NCI-H1930 (cell line): ENCODE measurements around the gene RBL1.
"Not testable (repeated sequence)": the region's sequence is repeated elsewhere in the genome, so short reads cannot be mapped to it uniquely, and the experiment has no call there.

Source experiments
- DNase-seq, 2 experiments: peaks; one replicate each; lab custom pipeline; 2025; lab: John Stamatoyannopoulos, UW

Gene RBL1

DNA sequence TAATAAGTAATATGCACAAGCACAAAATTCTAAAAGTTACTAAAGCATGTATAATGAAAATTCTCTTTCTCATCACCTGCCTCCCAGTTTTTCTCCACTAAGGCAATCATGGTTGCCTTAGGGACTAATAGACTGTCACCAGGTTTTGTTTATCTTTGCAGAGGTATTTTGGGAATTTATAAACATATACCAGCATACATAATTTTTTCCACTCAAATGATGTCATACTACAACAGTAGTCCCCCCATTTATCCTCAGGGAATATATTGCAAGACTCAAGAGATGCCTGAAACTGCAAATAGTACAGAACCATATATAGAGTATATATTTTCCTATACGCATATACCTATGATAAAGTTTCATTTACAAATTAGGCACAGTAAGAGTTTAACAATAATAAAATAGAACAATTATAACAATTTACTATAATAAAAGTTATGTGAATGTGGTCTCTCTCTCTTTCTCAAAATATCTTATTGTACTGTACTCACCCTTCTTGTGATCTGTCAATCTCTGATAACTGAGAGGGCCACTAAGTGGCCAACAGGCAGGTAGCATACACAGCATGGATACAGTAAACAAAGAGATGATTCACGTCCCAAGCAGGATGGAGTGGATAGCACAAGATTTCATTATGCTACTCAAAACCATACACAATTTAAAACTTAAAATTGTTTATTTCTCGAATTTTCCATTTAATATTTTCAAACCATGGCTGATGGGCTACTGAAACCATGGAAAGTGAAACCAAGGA, 19.7 kb downstream of the RBL1 start:
- DNase-seq, result no peak

DNA sequence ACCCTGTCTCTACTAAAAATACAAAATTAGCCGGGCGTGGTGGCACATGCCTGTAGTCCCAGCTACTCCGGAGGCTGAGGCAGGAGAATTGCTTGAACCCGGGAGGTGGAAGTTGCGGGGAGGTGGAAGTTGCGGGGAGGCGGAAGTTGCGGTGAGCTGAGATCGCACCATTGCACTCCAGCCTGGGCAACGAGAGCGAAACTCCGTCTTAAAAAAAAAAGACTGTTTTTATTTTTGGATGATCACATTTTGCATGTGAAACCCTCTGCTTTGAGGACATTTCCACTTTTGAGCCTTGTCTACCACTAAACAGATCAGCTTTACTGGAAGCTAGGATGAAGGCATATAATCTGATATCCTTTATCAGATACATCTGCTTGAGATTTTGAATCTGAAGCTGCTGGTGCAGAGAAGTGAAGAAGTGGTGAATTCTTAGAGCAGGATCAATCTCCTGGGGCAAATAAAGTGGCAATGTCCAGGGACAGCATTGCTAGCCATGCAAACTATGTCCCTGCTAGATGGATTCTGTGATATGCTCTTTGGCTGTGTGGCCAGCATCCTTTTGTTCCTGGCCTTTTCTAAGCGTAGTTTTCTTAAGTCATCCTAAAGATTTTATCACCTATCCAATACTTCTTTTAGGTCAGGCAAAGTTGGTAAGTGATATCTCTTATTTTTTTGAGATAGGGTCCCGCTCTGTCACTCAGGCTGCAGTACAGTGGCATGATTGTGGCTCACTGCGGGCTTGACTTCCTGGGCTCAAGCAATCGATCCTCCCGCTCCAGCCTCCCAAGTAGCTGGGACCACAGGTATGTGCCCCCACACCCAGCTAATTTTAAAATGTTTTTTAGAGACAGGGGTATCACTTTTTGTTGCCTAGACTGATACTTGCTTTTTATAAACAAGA, 23.3 kb downstream of the RBL1 start:
- DNase-seq, result no peak

DNA sequence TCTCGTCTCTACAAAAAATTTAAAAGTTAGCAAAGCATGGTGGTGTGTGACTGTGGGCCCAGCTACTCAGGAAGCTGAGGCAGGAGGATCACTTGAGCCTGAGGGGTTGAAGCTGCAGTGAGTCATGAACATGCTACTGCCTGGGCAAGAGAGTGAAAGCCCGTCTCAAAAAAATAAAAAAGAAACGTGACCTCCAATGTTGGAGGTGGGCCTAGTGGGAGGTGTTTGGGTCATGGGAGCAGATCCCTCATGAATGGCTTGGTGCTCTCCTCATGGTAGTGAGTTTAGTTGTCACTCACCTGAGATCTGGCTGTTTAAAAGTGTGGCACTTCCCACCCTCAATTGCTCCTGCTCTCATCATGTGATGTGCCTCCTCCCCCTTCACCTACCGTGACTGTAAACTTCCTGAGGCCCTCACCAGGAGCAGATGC, 24.3 kb downstream of the RBL1 start:
- no peak for DNase-seq

DNA sequence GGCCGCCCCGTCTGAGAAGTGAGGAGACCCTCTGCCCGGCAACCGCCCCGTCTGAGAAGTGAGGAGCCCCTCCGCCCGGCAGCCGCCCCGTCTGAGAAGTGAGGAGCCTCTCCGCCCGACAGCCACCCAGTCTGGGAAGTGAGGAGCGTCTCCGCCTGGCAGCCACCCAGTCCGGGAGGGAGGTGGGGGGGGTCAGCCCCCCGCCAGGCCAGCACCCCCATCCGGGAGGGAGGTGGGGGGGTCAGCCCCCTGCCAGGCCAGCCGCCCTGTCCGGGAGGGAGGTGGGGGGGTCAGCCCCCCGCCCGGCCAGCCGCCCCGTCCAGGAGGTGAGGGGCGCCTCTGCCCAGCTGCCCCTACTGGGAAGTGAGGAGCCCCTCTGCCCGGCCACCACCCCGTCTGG, 26.2 kb downstream of the RBL1 start:
- DNase-seq, result not testable (repeated sequence)

DNA sequence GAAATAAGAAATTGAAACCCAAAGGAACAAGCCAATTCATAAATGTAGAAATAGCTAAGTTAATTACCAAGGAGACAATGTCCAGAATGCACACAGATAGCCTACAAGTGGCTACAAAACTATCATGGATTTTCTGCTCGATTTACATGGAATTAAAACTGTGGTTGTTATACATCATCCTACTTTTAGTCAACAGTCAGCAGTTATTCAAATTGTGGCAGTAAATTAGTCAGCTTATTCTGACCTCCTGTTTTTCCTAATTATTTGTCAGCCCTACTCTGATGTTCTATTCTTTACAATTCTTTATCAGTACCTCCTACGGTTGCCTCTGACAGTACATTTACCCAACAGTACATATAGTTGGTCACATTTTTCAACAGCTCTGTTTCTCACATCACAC, 29.6 kb downstream of the RBL1 start:
- DNase-seq, result no peak

DNA sequence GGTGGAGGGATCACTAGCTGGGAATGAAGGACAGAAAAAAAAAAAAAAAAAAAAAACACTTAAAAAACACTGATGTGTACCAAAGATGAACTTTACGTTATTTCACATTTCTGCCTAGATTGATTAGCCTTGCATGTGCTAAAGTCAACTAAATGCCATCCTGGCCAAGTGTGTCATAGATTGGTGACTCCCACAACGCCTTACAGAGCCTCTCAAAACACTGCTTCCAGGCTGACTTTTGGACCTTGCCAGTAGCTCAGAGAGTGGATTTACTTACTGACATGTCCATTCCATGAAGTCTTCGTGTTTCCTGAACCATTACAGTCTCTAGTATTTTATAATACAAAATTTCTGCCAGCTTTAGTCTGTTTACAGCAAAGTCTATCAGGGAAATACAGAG, 40.5 kb downstream of the RBL1 start:
- DNase-seq, result no peak

DNA sequence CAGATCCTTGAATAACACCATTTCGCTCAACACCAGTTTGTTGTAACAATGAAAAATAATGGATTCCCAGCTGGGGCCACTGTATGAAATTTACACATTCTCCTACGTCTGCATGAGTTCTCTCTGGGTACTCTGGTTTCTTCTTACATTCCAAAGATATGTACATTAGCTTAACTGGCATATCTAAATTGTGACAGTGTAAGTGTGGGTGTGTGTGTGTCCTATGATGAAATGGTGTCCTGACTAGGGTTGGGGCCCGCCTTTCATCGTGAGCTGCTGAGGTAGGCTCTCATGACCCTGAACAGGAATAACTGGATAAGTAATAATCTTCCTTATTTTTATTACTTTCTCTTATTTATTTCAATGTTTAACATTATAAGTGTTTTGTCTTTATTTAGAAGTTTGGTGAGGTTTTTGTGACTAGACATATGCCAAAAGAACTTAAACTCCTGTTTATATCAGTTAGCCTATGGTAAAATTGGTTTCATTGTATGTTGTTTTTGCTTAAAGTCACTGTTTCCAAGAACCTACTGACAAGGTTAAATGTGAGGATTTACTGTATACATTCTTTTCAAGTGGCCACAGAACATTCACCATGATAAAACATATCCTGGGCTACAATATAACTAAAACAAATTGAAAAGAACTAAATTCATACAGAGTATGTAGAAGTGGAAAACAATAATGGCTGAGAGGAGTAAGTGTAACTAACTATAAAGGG, 42.4 kb downstream of the RBL1 start:
- DNase-seq, result no peak

DNA sequence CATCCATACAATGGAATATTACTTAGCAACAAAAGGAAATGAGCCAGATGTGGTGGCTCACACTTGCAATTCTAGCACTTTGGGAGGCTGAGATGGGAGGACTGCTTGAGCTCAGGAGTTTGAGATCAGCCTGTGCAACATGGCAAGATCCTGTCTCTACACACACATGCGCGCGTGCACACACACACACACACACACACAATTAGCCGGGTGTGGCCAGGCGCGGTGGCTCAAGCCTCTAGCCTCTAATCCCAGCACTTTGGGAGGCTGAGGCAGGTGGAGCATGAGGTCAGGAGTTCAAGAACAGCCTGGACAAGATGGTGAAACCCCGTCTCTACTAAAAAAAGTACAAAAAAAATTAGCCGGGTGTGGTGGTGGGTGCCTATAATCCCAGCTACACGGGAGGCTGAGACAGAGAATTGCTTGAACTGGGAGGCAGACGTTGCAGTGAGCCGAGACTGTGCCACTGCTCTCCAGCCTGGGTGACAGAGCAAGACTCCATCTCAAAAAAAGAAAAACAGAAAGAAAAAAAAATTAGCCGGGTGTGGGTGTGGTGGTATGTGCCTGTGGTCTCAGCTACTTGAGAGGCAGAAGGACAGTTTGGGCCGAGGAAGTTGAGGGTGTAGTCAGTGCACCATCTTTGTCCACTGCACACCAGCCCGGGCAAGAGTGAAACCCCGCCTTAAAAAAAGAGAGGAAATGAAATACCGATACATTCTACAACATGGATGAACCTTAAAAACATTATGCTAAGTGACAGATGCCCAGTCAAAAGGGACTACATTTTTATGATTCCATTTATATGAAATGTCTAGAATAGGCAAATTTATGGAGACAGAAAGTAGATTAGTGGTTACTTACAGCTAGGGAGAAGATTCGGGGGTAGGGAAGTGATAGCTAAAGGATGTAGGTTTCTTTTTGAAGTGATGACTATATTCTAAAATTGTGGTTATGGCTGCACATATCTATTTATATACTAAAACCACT, 52.5 kb downstream of the RBL1 start:
- DNase-seq, result no peak

DNA sequence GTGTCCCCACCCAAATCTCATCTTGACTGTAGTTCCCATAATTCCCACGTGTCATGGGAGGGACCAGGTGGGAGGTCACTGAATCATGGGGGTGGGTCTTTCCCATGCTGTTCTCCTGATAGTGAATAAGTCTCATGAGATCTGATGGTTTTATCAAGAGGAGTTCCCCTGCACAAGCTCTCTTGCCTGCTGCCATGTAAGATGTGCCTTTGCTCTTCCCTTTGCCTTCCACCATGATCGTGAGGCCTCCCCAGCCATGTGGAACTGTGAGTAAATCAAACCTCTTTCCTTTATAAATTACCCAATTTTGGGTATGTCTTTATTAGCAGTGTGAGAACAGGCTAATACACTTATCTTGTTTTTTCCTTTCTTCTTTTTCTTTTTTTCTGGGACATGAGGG, 56.4 kb downstream of the RBL1 start:
- not testable (repeated sequence) for DNase-seq

DNA sequence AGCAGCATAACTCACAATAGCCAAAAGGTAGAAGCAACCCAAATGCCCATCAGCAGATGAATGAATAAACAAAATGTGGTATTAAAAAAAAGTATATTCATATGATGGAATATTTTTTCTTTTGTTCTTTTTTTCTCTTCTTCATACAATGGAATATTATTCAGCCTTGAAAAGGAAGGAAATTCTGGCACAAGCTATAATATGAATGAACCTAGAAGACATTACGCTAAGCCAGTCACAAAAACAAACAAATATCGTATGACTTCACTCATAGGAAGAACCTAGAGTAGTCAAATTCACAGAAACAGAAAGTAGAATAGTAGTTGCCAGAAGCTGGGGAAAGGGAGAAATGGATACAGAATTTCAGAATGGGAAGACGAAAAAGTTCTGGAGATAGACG, 63.7 kb downstream of the RBL1 start:
- no peak for DNase-seq

DNA sequence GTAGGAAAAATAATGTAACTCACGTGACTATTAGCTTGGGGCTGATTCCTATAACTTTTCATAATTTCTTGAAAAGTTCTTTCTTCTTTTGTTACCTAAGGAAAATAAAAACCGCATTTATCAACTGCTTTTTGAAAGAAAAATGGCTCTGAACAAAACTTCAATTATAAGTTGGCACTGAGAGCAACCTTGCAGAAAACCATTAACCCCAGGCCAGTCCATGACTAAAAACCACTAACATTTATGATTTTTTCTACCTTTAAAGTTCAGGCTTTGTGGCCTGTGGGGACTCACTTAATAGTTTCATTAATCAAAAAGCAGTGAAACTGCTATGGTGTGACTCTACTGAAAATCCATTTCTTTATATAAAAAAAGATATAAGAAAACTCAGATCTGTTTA, 75.2 kb downstream of the RBL1 start:
- DNase-seq, result no peak

DNA sequence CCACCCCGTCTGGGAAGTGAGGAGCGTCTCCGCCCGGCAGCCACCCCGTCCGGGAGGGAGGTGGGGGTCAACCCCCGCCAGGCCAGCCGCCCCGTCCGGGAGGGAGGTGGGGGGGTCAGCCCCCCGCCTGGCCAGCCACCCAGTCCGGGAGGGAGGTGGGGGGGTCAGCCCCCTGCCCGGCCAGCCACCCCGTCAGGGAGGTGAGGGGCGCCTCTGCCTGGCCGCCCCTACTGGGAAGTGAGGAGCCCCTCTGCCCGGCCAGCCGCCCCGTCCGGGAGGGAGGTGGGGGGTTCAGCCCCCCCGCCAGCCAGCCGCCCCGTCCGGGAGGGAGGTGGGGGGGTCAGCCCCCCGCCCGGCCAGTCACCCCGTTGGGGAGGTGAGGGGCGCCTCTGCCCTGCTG, 83.2 kb downstream of the RBL1 start:
- not testable (repeated sequence) for DNase-seq

DNA sequence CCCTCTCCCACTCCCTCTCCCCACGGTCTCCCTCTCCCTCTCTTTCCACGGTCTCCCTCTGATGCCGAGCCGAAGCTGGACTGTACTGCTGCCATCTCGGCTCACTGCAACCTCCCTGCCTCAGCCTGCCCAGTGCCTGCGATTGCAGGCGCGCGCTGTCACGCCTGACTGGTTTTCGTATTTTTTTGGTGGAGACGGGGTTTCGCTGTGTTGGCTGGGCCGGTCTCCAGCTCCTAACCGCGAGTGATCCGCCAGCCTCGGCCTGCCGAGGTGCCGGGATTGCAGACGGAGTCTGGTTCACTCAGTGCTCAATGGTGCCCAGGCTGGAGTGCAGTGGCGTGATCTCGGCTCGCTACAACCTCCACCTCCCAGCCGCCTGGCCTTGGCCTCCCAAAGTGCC, 83.9 kb downstream of the RBL1 start:
- DNase-seq, result not testable (repeated sequence)

DNA sequence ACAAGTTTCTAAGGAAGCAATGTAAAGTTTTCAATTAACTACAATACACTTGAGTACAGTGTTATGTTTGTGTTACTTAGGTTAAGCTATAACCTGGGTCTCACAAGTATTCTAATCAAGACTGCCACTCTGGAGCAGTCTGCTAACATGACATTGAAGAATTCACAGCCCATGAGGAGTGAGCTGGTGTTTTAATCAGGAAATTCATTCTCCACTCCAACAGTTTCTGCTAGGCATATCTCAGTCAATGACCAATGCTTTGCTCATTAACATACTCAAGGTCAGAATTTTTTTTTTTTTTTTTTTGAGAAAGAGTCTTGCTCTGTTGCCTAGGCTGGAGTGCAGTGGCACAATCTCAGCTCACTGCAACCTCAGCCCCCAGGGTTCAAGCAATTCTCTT, 84.7 kb downstream of the RBL1 start:
- DNase-seq, result no peak

DNA sequence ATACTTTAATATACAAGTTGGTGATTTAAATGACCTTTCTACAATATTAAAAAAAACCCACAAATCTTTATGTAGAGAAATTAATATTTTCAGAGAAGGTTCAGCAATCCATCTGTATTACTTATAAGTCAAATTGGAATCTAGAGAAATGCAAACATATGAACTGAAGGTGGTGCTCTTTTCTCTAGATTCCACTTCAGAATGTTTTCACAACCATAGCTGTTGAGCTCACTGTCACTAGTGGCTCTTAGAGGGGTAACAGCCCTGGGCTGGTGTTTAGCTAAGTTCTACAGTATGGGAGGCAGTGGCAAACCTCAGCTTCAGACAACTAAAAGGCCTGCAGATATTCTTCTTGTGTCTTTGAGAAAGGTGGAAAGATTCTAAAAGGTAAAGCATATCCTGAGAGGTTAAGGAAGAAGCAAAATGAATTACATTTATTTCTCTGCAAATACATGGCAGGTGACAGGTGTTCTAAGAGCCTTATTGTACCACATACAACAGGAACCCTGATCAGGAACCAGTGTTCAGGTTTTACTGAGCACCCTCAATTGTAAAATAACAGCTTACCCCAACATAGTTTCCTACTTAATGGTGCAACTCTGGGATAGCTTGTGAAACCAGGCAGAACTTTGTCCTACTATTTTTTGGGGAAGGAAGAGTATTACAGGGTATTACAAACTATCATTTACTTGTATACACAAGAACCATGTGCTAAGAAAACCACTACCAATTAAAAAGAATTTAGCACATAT, 87.7 kb downstream of the RBL1 start:
- DNase-seq, result no peak

DNA sequence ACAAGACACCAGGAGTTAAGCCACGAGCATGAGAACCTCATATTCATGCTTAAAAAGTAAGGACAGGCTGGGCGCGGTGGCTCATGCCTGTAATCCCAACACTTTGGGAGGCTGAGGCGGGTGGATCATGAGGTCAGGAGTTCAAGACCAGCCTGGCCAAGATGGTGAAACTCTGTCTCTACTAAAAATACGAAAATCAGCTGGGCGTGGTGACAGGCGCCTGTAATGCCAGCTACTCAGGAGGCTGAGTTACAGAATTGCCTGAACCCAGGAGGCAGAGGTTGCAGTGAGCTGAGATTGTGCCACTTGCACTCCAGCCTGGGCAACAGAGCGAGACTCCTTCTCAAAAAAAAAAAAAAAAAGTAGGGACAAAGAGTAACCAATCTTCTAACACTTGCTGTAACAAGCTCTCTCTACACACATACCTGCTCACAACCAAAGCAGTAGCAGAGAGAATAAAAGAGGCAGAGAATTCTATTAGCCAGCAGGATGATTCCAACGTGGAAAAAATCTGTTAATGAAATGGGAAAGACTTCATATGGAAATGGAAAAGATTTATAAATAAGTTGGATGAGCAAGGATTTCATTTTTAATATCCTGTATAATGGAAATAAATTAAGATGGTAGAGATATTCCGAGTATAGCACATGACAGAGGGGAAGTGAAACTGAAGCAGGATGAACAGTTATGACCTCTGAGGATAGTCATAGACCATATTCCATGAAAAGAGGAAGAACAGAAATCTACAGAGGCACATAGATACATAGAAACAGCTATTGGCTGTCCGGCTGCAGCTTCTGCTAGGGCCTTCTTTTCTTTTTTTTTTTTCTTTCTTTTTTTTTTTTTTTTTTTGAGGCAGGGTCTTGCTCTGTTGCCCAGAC, 90.5 kb downstream of the RBL1 start:
- not testable (repeated sequence) for DNase-seq

DNA sequence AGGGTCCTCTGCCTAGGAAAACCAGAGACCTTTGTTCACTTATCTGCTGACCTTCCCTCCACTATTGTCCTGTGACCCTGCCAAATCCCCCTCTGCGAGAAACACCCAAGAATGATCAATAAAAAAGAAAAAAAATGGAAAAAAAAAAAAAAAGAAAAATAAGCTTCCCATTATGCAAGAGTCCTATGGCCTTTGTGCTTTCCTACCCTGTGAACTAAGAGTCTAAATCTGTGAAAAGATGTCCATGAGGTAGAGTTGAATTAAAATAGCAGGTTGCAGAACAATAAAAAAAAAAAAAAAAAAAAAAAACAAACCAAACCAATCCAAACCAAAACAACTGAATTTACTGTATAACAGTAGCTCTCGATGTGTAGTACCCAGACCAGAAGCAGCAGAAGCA, 94.2 kb downstream of the RBL1 start:
- DNase-seq, result not testable (repeated sequence)

DNA sequence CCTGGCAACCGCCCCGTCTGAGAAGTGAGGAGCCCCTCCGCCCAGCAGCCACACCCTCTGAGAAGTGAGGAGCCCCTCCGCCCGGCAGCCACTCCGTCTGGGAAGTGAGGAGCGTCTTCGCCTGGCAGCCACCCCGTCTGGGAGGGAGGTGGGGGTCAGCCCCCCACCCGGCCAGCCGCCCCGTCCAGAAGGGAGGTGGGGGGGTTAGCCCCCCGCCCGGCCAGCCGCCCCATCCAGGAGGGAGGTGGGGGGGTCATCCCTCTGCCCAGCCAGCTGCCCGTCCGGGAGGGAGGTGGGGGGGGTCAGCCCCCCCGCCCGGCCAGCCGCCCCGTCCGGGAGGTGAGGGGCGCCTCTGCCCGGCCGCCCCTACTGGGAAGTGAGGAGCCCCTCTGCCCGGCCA, 95.6 kb downstream of the RBL1 start:
- not testable (repeated sequence) for DNase-seq

DNA sequence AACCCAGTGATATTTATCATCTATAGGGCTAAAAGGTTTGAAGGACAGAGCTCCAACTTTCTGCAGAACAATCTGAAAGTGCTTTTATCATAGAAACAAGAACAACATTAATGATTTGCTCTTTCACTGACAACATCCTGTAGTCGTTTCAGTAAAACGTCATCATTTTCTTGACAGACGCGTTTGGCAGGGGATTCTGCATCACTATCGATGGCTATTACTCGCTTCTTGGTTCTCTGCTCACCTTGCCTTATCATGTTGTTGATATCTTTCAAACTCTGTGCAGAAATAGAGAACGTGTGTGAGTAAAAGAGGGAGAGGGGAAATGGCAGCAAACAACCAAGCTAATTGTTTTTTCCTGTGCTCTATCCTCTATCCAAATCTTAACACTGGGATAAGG, 97.1 kb downstream of the RBL1 start:
- DNase-seq, result no peak

DNA sequence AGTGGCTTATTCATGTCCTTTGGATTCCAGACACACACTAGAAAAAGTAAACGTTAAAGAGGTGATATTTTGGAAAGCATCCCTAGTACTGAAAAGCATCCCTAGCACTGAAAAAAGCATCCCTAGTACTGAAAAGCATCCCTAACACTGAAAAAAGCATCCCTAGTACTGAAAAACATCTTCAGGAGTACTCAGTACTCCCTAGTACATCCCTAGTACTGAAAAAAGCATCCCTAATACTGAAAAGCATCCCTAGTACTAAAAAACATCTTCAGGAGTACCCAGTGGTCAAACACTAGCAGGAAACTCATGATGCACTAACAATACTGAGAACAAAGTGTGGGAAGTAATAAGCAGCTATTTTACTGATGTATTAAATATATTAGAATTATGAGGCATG, 98.7 kb downstream of the RBL1 start:
- no peak for DNase-seq
